ENCODE data around the gene ZNF207. TPM values are rescaled to one million over a fixed set of nuclear protein-coding genes. Genes with fewer than 3 reads are reported as not detected.

ZNF207 gene
- total and polyA plus RNA-seq, 9 of the 15 experiments (the other 6 are each of a cell fraction or from before 2014, with no cell fraction given) = 123 to 370 (median 250) TPM

- H3K36me3 ChIP-seq (ENCODE audit: control insufficient read depth, insufficient read depth, low read length) = peaks cover 13% of the 10 kb centered on the region; the same call in 2 of the 3 replicates
- no TSS peak for BruUV-seq (replicated peaks)
- TF ChIP-seq MXD1 (CRISPR knock-in tag; IDR thresholded peaks at IDR 0.05; ENCODE audit: borderline replicate concordance, poor library complexity, severe bottlenecking) (no peak), ZNF445 (CRISPR knock-in tag; IDR thresholded peaks at IDR 0.05; ENCODE audit: low read depth) (no peak), NUFIP1 (IDR thresholded peaks at IDR 0.05; ENCODE audit: partially characterized antibody) (no peak), RB1 (IDR thresholded peaks at IDR 0.05; ENCODE audit: low read depth) (no peak), ZBTB7A (IDR thresholded peaks at IDR 0.05; ENCODE audit: borderline replicate concordance, control insufficient read depth, low read depth, low read length) (no peak), ZNF384 (IDR thresholded peaks at IDR 0.05; ENCODE audit: low read depth, low read length) (no peak), ZNF696 (CRISPR knock-in tag; conservative IDR thresholded peaks at IDR 0.05) (no peak), LARP7 (IDR thresholded peaks at IDR 0.05) (no peak), NFE2 (IDR thresholded peaks at IDR 0.05; ENCODE audit: low read depth) (no peak), MAFF (IDR thresholded peaks at IDR 0.05; ENCODE audit: low read length) (no peak), ZNF584 (CRISPR knock-in tag; IDR thresholded peaks at IDR 0.05; ENCODE audit: low read depth) (no peak)
- TF ChIP-seq, protein P1, sequence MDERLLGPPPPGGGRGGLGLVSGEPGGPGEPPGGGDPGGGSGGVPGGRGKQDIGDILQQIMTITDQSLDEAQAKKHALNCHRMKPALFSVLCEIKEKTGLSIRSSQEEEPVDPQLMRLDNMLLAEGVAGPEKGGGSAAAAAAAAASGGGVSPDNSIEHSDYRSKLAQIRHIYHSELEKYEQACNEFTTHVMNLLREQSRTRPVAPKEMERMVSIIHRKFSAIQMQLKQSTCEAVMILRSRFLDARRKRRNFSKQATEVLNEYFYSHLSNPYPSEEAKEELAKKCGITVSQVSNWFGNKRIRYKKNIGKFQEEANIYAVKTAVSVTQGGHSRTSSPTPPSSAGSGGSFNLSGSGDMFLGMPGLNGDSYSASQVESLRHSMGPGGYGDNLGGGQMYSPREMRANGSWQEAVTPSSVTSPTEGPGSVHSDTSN (CRISPR knock-in tag; IDR thresholded peaks at IDR 0.05; ENCODE audit: low read depth) = no peak
- TF ChIP-seq, protein P1 (tag; conservative IDR thresholded peaks at IDR 0.05; ENCODE audit: low read depth) = no peak
- no peak overlapping the region for H3K9ac ChIP-seq (ENCODE audit: insufficient read depth in 1 of 2, low read depth in 2 of 2, low read length in 2 of 2)
- FAIRE-seq (no peak), ATAC-seq (no peak), DNase-seq (ENCODE audit: extremely low read depth in 1 of 4, low spot score in 3 of 4) (no peak)
- H3K4me1 ChIP-seq (replicated peaks in 1 of 2; ENCODE audit: control insufficient read depth in 2 of 2, insufficient read depth in 2 of 2, low read length in 2 of 2) = peaks cover 0 to 4% of the 10 kb centered on the region in 2 experiments; a peak in 1 of 5 replicates
- H2AFZ ChIP-seq (ENCODE audit: low read depth, low read length) = no peak overlapping the region
- intact Hi-C loops (cut with micrococcal nuclease) (no loop called here), in situ Hi-C loops (cut with MboI) (no loop called here)
- no peaks in the 10 kb centered on the region for H4K20me1 ChIP-seq (replicated peaks; ENCODE audit: control insufficient read depth, insufficient read depth, low read length)
- no peak overlapping the region for H3K4me2 ChIP-seq (ENCODE audit: insufficient read depth, low read length)
- H3K79me2 ChIP-seq (ENCODE audit: control insufficient read depth, insufficient read depth, low read length) = no peaks in the 10 kb centered on the region
- H3K4me3 ChIP-seq = no peak overlapping the region
- no peak overlapping the region for H3K27ac ChIP-seq (ENCODE audit: extremely low read depth, low read depth, low read length)
- CTCF ChIA-PET (ENCODE audit: low intra/inter-chr PET ratio) = interaction anchor here (0.9 kb wide), 1 partner anchor 12 kb away, joined by 3 read pairs; no protein-coding TSS in a partner anchor
- H3K9me3 ChIP-seq (replicated peaks; ENCODE audit: control insufficient read depth, insufficient read depth, low read depth, low read length) = no peaks in the 10 kb centered on the region
- H3K27me3 ChIP-seq (ENCODE audit: control insufficient read depth in 2 of 2, insufficient read depth in 2 of 2, low read length in 2 of 2) = no peaks in the 10 kb centered on the region
- POLR2A ChIA-PET = interaction anchor here (1.4 kb wide), 1 partner anchor 8 kb away, joined by 3 read pairs; no protein-coding TSS in a partner anchor
- no peaks in the 10 kb centered on the region for H3K9me1 ChIP-seq (ENCODE audit: control insufficient read depth, insufficient read depth, low read length)
These were observed 14.9 kb upstream of the ZNF207 start for GRCh38 chr17:32335046-32335445.
